ENCODE measurements around the gene AMMECR1L. TPM values are rescaled to one million over a fixed set of nuclear protein-coding genes. Genes with fewer than 3 reads are reported as not detected.
"Not testable (repeated sequence)": the region's sequence is repeated elsewhere in the genome, so short reads cannot be mapped to it uniquely, and the experiment has no call there.

The AMMECR1L gene
- total RNA-seq, 6 donors from 2014 or later, result 11.5 to 17.8 (median 14.3) TPM

GRCh38 chr2:127917916-127918315, 32.2 kb upstream of the AMMECR1L start:
- 94 to 97% methylated on average over 4 of the region's 4 CpGs for WGBS, 2 donors
- DNase-seq (no peak), ATAC-seq (ENCODE audit: low FRiP score in 2 of 2) (no peak)
- Histone ChIP-seq H3K9me3 (no peaks in the 10 kb centered on the region), H3K27me3 (no peaks in the 10 kb centered on the region), H3K27ac (no peak overlapping the region), H3K4me3 (no peak overlapping the region), H3K36me3 (no peaks in the 10 kb centered on the region), H3K4me1 (no peaks in the 10 kb centered on the region)
- TF ChIP-seq CTCF (IDR thresholded peaks at IDR 0.05) (no peak), POLR2AphosphoS5 (IDR thresholded peaks at IDR 0.05) (no peak), POLR2A (IDR thresholded peaks at IDR 0.05) (no peak), EP300 (IDR thresholded peaks at IDR 0.05) (no peak)

- no peaks in the 10 kb centered on the region for H3K27me3 ChIP-seq
- no peak for TF ChIP-seq CTCF (IDR thresholded peaks at IDR 0.05)
- TF ChIP-seq POLR2AphosphoS5 (IDR thresholded peaks at IDR 0.05), result no peak
- no peak for TF ChIP-seq EP300 (IDR thresholded peaks at IDR 0.05)
- TF ChIP-seq POLR2A (IDR thresholded peaks at IDR 0.05), result no peak
- no peak overlapping the region for H3K27ac ChIP-seq
- no peaks in the 10 kb centered on the region for H3K9me3 ChIP-seq
- ATAC-seq (ENCODE audit: low FRiP score in 2 of 2), result no peak
- WGBS, 2 donors, result 86 to 87% methylated on average over 8 of the region's 8 CpGs
- no peaks in the 10 kb centered on the region for H3K36me3 ChIP-seq
- H3K4me1 ChIP-seq, result no peaks in the 10 kb centered on the region
- no peak for DNase-seq
- H3K4me3 ChIP-seq, result no peak overlapping the region
Observed at GRCh38 chr2:127913808-127914457, 28.2 kb upstream of the AMMECR1L start.

GRCh38 chr2:127911737-127912136, 26.0 kb upstream of the AMMECR1L start:
- no peaks in the 10 kb centered on the region for H3K9me3 ChIP-seq

GRCh38 chr2:127910415-127910814, 24.7 kb upstream of the AMMECR1L start:
- Histone ChIP-seq H3K4me1 (no peaks in the 10 kb centered on the region), H3K27me3 (no peaks in the 10 kb centered on the region), H3K27ac (no peak overlapping the region), H3K9me3 (no peaks in the 10 kb centered on the region), H3K4me3 (no peak overlapping the region), H3K36me3 (no peaks in the 10 kb centered on the region)
- DNase-seq (no peak), ATAC-seq (ENCODE audit: low FRiP score in 2 of 2) (no peak)
- no peak for TF ChIP-seq CTCF (IDR thresholded peaks at IDR 0.05)
- TF ChIP-seq EP300 (IDR thresholded peaks at IDR 0.05), result no peak
- TF ChIP-seq POLR2AphosphoS5 (IDR thresholded peaks at IDR 0.05), result no peak
- no peak for TF ChIP-seq POLR2A (IDR thresholded peaks at IDR 0.05)
- WGBS, 2 donors, result 89 to 99% methylated on average over 3 of the region's 3 CpGs

More at GRCh38 chr2:127911737-127912136, 26.0 kb upstream of the AMMECR1L start:
- no peak overlapping the region for H3K27ac ChIP-seq
- TF ChIP-seq POLR2A (IDR thresholded peaks at IDR 0.05), result no peak
- TF ChIP-seq EP300 (IDR thresholded peaks at IDR 0.05), result no peak
- TF ChIP-seq POLR2AphosphoS5 (IDR thresholded peaks at IDR 0.05), result no peak
- TF ChIP-seq CTCF (IDR thresholded peaks at IDR 0.05), result no peak
- DNase-seq (no peak), ATAC-seq (ENCODE audit: low FRiP score in 2 of 2) (no peak)
- no peaks in the 10 kb centered on the region for H3K27me3 ChIP-seq
- H3K4me1 ChIP-seq, result no peaks in the 10 kb centered on the region
- no peaks in the 10 kb centered on the region for H3K36me3 ChIP-seq
- WGBS, 2 donors, result 44 to 45% methylated on average over 2 of the region's 2 CpGs
- no peak overlapping the region for H3K4me3 ChIP-seq

GRCh38 chr2:127909019-127909418, 23.3 kb upstream of the AMMECR1L start:
- WGBS, 2 donors, result 65 to 71% methylated on average over 5 to 6 of the region's 6 CpGs
- no peak for ATAC-seq (ENCODE audit: low FRiP score in 2 of 2)

GRCh38 chr2:127907733-127908400, 22.1 kb upstream of the AMMECR1L start:
- not testable (repeated sequence) for H3K4me1 ChIP-seq; ATAC-seq (ENCODE audit: low FRiP score in 2 of 2); DNase-seq

More at GRCh38 chr2:127909019-127909418, 23.3 kb upstream of the AMMECR1L start:
- Histone ChIP-seq H3K4me3 (no peak overlapping the region), H3K9me3 (no peaks in the 10 kb centered on the region), H3K4me1 (no peaks in the 10 kb centered on the region), H3K36me3 (no peaks in the 10 kb centered on the region), H3K27me3 (no peaks in the 10 kb centered on the region), H3K27ac (no peak overlapping the region)
- TF ChIP-seq POLR2AphosphoS5 (IDR thresholded peaks at IDR 0.05), result no peak
- no peak for TF ChIP-seq CTCF (IDR thresholded peaks at IDR 0.05)
- no peak for TF ChIP-seq POLR2A (IDR thresholded peaks at IDR 0.05)
- no peak for TF ChIP-seq EP300 (IDR thresholded peaks at IDR 0.05)
- no peak for DNase-seq

More at GRCh38 chr2:127907733-127908400, 22.1 kb upstream of the AMMECR1L start:
- H3K9me3 ChIP-seq, H3K4me3 ChIP-seq, H3K36me3 ChIP-seq, H3K27ac ChIP-seq, H3K27me3 ChIP-seq: not testable (repeated sequence)
- WGBS, 2 donors, result 91 to 93% methylated on average over 12 of the region's 12 CpGs

Measured in upper lobe of left lung (tissue), 6 donors.